ENCODE data around the gene SLC35B4.

DNA sequence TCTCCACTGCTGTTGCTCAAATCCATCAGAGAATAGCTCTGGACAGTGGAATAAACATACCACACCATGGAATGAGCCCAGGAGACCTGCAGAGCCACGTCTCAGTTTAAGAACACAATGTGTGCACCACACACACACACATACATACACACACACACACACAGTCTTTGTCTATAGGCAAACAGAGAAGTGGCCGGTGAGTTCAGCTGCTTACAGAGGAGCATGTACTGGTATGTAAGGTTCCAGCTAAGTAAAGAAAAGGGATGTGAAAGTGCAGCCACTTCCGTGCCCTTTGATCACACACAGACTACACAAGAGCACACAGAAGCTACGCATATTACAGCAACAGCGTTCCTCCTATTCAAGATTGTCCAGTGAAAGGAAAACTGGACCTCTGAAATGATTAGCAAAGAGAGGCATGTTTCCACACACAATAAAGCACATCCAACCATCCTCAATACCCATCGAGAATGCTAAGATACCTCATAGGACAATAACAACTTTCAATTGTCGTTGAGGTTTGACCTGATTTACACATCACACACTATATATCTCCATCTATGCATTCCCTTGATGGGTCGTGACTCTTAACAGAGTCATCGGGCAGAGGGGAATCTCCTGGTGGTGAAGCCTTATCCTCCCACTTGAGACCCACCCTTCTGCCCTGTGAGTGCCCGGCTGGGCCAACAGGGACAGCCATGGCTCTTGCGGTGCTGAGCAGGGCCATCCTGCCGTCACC, 23.6 kb downstream of the SLC35B4 start:
- TF ChIP-seq POLR2AphosphoS5 (IDR thresholded peaks at IDR 0.05; ENCODE audit: borderline replicate concordance, low read depth, low read length) (no peak), EZH2 (IDR thresholded peaks at IDR 0.05) (no peak), FOXP2 (optimal IDR thresholded peaks at IDR 0.05; ENCODE audit: control extremely low read depth, extremely low read length, insufficient read depth) (no peak)
